ENCODE measurements around the gene CCL4L2. TPM values are rescaled to one million over a fixed set of nuclear protein-coding genes. Genes with fewer than 3 reads are reported as not detected.
"Not testable (repeated sequence)": the region's sequence is repeated elsewhere in the genome, so short reads cannot be mapped to it uniquely, and the experiment has no call there.

CCL4L2 gene
- total and polyA plus RNA-seq, 2 of the 8 experiments (the other 6 are each of a cell fraction or from before 2014, with no cell fraction given): not detected

GRCh38 chr17:36207383-36207782 is 3.5 kb upstream of the CCL4L2 start:
- H2BK15ac ChIP-seq (ENCODE audit: low read length); H2BK12ac ChIP-seq (ENCODE audit: low read depth, low read length); H3K79me1 ChIP-seq (ENCODE audit: low read depth, low read length); H4K5ac ChIP-seq (ENCODE audit: insufficient read length, low read depth, low read length); H2BK5ac ChIP-seq (ENCODE audit: low read depth, low read length); H3K27ac ChIP-seq (ENCODE audit: low read depth, low read length); H3K36me3 ChIP-seq (ENCODE audit: control insufficient read depth in 2 of 4, insufficient read depth in 4 of 4, low read length in 3 of 4); H3K4me3 ChIP-seq (ENCODE audit: extremely low read depth in 1 of 4, insufficient read depth in 2 of 4, low read depth in 3 of 4, low read length in 4 of 4); H3K27me3 ChIP-seq (replicated peaks in 1 of 4; ENCODE audit: control insufficient read depth in 3 of 4, extremely low read depth in 1 of 4, insufficient read depth in 3 of 4, low read length in 3 of 4); H2AFZ ChIP-seq (ENCODE audit: low read length); H3K9me3 ChIP-seq (ENCODE audit: insufficient read depth in 2 of 2, low read depth in 1 of 2, low read length in 1 of 2); H2BK120ac ChIP-seq (replicated peaks; ENCODE audit: low read depth, low read length); DNase-seq (ENCODE audit: low read depth in 1 of 2, low spot score in 2 of 2); H4K8ac ChIP-seq (ENCODE audit: extremely low read depth, insufficient read depth, low read length); CTCF ChIA-PET (ENCODE audit: partially characterized antibody); H2BK20ac ChIP-seq (ENCODE audit: low read length); H3K23me2 ChIP-seq (ENCODE audit: low read depth, low read length); H3K18ac ChIP-seq (ENCODE audit: extremely low read depth, low read length); H3K4me2 ChIP-seq (ENCODE audit: insufficient read depth in 1 of 2, low read depth in 2 of 2, low read length in 2 of 2); H3K4me1 ChIP-seq (replicated peaks in 1 of 4; ENCODE audit: control insufficient read depth in 3 of 4, insufficient read depth in 4 of 4, low read length in 3 of 4); H3K79me2 ChIP-seq (ENCODE audit: control insufficient read depth in 1 of 2, insufficient read depth in 2 of 2, low read length in 2 of 2); H3K9ac ChIP-seq (replicated peaks in 1 of 4; ENCODE audit: extremely low read depth in 1 of 4, low read depth in 3 of 4, low read length in 3 of 4); POLR2A ChIA-PET (ENCODE audit: partially characterized antibody); H3K14ac ChIP-seq (ENCODE audit: insufficient read length); H4K91ac ChIP-seq (replicated peaks; ENCODE audit: insufficient read length, low read length); H2AK5ac ChIP-seq (ENCODE audit: low read depth, low read length); H4K20me1 ChIP-seq (replicated peaks in 1 of 2; ENCODE audit: control insufficient read depth in 1 of 2, insufficient read depth in 2 of 2, low read length in 2 of 2); H3K56ac ChIP-seq (replicated peaks; ENCODE audit: insufficient read length, low read depth, low read length); H3K4ac ChIP-seq (replicated peaks; ENCODE audit: insufficient read length, low read depth, low read length); FAIRE-seq; H3K23ac ChIP-seq (ENCODE audit: insufficient read length): not testable (repeated sequence)
- 62% methylated on average over 5 of the region's 6 CpGs; no CpG with 5 or more reads in 1 of the 2 experiments for WGBS, 2 experiments (ENCODE audit: extremely low coverage in 1 of 2, insufficient coverage in 1 of 2, insufficient read length in 1 of 2, insufficient replicate concordance in 2 of 2, low coverage in 1 of 2, low lambda C conversion rate in 2 of 2, missing lambda C conversion rate in 1 of 2)

All from H1 (cell line).